ENCODE data around the gene TUBGCP6. TPM values are rescaled to one million over a fixed set of nuclear protein-coding genes. Genes with fewer than 3 reads are reported as not detected.

The TUBGCP6 gene
- total RNA-seq, 1 experiment from 2014 or later = 31.3 TPM

DNA sequence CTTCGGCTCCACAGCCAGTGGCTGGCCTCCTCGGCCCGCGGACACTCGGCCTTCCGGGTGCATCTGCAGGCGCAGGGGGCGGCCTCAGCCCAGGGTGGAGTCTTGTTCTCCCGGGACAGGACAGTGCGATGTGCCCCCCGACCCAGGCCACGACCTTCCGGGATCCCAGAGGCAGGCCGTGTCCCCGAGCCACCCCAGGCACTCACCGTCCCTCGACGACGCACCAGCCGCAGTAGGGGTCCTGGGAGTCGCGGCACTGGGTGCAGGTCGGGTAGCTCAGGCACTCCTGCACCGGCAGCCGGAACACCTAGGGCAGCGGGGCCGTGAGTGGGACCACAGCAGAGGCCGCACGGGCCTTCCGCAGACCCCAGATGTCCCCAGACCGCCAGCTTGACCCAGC lies 42.9 kb upstream of the TUBGCP6 start:
- DNase-seq (ENCODE audit: low read depth, low spot score) (no peak), ATAC-seq (no peak)
- no peak overlapping the region for H3K27ac ChIP-seq (ENCODE audit: low read length)
- no TSS peak for BruUV-seq (replicated peaks)
- H3K27me3 ChIP-seq (ENCODE audit: control insufficient read depth, insufficient read depth, low read length) = no peaks in the 10 kb centered on the region
- H3K4me1 ChIP-seq (ENCODE audit: control insufficient read depth, insufficient read depth, low read length) = peaks cover 5% of the 10 kb centered on the region; the same call in 1 of the 2 replicates
- TF ChIP-seq TCF7L2 (IDR thresholded peaks at IDR 0.05; ENCODE audit: low read depth, low read length) (no peak), POLR2AphosphoS5 (IDR thresholded peaks at IDR 0.05; ENCODE audit: low read depth, low read length) (no peak), SIN3A (IDR thresholded peaks at IDR 0.05; ENCODE audit: borderline replicate concordance, insufficient read depth, low read depth, low read length) (no peak)
- TF ChIP-seq, protein P1, sequence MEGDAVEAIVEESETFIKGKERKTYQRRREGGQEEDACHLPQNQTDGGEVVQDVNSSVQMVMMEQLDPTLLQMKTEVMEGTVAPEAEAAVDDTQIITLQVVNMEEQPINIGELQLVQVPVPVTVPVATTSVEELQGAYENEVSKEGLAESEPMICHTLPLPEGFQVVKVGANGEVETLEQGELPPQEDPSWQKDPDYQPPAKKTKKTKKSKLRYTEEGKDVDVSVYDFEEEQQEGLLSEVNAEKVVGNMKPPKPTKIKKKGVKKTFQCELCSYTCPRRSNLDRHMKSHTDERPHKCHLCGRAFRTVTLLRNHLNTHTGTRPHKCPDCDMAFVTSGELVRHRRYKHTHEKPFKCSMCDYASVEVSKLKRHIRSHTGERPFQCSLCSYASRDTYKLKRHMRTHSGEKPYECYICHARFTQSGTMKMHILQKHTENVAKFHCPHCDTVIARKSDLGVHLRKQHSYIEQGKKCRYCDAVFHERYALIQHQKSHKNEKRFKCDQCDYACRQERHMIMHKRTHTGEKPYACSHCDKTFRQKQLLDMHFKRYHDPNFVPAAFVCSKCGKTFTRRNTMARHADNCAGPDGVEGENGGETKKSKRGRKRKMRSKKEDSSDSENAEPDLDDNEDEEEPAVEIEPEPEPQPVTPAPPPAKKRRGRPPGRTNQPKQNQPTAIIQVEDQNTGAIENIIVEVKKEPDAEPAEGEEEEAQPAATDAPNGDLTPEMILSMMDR (IDR thresholded peaks at IDR 0.05) = no peak
- TF ChIP-seq, protein P2, sequence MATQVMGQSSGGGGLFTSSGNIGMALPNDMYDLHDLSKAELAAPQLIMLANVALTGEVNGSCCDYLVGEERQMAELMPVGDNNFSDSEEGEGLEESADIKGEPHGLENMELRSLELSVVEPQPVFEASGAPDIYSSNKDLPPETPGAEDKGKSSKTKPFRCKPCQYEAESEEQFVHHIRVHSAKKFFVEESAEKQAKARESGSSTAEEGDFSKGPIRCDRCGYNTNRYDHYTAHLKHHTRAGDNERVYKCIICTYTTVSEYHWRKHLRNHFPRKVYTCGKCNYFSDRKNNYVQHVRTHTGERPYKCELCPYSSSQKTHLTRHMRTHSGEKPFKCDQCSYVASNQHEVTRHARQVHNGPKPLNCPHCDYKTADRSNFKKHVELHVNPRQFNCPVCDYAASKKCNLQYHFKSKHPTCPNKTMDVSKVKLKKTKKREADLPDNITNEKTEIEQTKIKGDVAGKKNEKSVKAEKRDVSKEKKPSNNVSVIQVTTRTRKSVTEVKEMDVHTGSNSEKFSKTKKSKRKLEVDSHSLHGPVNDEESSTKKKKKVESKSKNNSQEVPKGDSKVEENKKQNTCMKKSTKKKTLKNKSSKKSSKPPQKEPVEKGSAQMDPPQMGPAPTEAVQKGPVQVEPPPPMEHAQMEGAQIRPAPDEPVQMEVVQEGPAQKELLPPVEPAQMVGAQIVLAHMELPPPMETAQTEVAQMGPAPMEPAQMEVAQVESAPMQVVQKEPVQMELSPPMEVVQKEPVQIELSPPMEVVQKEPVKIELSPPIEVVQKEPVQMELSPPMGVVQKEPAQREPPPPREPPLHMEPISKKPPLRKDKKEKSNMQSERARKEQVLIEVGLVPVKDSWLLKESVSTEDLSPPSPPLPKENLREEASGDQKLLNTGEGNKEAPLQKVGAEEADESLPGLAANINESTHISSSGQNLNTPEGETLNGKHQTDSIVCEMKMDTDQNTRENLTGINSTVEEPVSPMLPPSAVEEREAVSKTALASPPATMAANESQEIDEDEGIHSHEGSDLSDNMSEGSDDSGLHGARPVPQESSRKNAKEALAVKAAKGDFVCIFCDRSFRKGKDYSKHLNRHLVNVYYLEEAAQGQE (IDR thresholded peaks at IDR 0.05; ENCODE audit: insufficient read depth in 1 of 2, low read depth in 2 of 2, low read length in 1 of 2) = no peak
- CTCF ChIA-PET = interaction anchor here (0.5 kb wide), 1 partner anchor 16 kb away, joined by 3 read pairs; no protein-coding TSS in a partner anchor
- intact Hi-C loops (cut with micrococcal nuclease; ENCODE audit: unreplicated experiment) = no loop called here
- POLR2A ChIA-PET = no interaction called here
- in situ Hi-C loops (cut with HindIII; ENCODE audit: low pct_unique_long_range_greater_than_20kb, low sequenced_read_pairs) = no loop called here
- H3K9me3 ChIP-seq (ENCODE audit: control insufficient read depth, insufficient read depth, low read depth, low read length) = no peaks in the 10 kb centered on the region
- no peaks in the 10 kb centered on the region; the same call in 1 of the 2 replicates for H3K36me3 ChIP-seq (ENCODE audit: control insufficient read depth, insufficient read depth, low read length)
- H3K4me3 ChIP-seq (ENCODE audit: low read depth in 2 of 2, low read length in 2 of 2) = no peak overlapping the region

DNA sequence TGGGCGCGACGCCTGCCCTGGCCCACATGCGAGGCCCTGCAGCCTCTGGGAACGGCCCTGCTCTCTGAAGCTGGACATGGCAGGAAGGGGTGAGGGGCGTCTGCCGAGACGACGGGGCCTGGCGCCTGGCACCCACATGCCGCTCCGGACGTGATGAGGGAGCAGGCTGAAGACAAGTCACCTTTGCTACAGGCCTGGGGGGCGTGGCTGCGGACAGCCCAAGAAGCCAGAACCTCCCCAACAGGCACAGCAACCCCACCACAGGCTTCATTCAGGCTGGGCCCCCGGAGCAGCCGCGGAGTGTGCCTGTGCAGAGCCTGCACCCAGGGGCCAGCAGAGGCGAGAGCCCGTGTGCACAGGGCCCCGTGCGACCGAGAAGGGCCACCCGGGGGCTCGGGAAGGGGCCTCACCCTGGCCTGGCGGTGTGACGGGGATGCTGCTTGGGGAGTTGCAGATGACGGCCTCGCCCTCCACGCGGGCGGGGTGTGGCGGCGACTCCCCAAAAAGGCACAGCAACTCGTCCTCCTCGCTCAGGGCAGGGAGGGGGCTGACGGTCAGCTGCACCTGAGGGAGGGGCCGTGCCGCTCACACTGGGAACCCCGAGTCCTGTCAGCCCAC lies 42.0 kb upstream of the TUBGCP6 start:
- in situ Hi-C loops (cut with HindIII; ENCODE audit: low pct_unique_long_range_greater_than_20kb, low sequenced_read_pairs) = no loop called here
- Histone ChIP-seq H3K27me3 (ENCODE audit: control insufficient read depth, insufficient read depth, low read length) (no peaks in the 10 kb centered on the region), H3K27ac (ENCODE audit: low read length) (no peak overlapping the region), H3K4me1 (ENCODE audit: control insufficient read depth, insufficient read depth, low read length) (peaks cover 4% of the 10 kb centered on the region; the same call in 1 of the 2 replicates), H3K36me3 (ENCODE audit: control insufficient read depth, insufficient read depth, low read length) (no peaks in the 10 kb centered on the region; the same call in 1 of the 2 replicates), H3K9me3 (ENCODE audit: control insufficient read depth, insufficient read depth, low read depth, low read length) (no peaks in the 10 kb centered on the region), H3K4me3 (ENCODE audit: low read depth in 2 of 2, low read length in 2 of 2) (no peak overlapping the region)
- ChIA-PET CTCF (no interaction called here), POLR2A (no interaction called here)
- ATAC-seq = no peak
- no peak for DNase-seq (ENCODE audit: low read depth, low spot score)
- TF ChIP-seq, protein P2 (IDR thresholded peaks at IDR 0.05; ENCODE audit: insufficient read depth in 1 of 2, low read depth in 2 of 2, low read length in 1 of 2) = no peak
- BruUV-seq (replicated peaks) = no TSS peak
- intact Hi-C loops (cut with micrococcal nuclease; ENCODE audit: unreplicated experiment) = no loop called here
